ENCODE data around the gene PPP1R9A. TPM values are rescaled to one million over a fixed set of nuclear protein-coding genes. Genes with fewer than 3 reads are reported as not detected.
A peak's percentile ranks its signal among the peaks of the same experiment; 100 is the strongest.

Gene PPP1R9A
- total RNA-seq, 1 donor from 2014 or later: 30.5 TPM

DNA sequence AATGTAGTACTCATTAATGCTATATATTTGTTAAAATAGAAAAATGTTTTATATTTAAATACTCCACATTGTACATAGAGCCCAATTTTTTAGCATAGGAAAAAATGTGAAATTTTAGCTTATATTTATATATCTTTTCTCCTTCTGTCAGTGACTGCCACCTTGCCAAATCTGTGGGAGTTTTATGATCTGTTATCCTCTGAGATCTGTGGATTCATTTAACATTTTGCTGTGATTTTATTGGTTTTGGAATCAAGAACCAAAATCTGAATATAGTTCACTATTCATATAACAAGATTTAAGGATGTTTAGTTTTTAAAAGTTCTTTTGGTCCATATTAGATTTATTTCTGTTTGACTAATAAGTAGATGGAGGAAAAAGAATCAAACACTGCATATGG, 127.9 kb downstream of the PPP1R9A start:
- DNase-seq (ENCODE audit: low spot score): no peak

DNA sequence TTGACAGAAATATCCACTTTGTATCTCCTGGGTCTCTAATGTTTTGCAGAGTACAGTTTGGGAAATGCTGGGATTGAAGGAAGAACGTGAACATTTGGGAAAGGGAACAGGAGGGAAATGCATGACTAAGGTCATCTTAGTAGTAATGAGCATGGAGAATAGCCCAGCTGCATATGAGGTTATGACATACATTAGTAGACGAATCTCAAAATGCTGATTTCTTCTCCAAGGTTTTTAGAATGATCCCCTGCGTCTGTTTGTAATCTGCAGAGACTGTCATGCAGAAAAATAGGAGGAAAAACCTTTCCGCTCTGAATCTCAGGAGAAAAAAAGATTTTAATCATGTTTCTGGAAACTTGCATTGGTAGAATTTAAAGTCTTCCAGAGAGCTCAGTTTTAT, 133.6 kb downstream of the PPP1R9A start:
- no peak for DNase-seq (ENCODE audit: low spot score)

DNA sequence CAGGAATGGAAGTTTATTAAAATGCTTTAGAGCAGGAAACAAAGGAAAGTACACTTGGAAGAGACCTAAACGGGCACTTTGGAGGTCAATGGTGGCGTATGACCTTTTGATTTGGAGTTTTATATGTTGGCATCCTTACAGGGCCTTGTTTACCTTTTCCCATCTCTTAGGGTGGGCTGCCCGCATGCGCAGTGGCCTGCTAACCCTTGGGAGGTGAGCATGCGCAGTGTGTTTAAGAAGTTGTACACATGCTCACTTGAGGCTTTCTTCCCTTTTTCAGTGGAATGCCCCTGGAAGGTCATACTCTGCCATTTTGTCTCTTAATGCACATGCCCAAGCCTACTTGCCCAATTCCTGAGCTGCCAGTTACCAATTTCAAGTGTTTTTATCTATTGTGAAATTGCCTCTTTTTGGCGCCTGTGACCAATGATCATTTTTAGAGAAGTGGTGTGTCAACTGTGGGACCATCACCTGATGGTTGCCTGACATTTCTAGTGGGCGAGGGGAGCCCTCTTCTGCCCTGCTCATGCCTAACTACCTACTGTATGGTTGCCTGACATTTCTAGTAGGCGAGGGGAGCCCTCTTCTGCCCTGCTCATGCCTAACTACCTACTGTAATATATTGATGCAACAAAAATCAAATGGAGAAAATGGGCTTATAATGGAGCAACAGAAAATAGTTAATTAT, 138.0 kb downstream of the PPP1R9A start:
- DNase-seq (ENCODE audit: low spot score): no peak

DNA sequence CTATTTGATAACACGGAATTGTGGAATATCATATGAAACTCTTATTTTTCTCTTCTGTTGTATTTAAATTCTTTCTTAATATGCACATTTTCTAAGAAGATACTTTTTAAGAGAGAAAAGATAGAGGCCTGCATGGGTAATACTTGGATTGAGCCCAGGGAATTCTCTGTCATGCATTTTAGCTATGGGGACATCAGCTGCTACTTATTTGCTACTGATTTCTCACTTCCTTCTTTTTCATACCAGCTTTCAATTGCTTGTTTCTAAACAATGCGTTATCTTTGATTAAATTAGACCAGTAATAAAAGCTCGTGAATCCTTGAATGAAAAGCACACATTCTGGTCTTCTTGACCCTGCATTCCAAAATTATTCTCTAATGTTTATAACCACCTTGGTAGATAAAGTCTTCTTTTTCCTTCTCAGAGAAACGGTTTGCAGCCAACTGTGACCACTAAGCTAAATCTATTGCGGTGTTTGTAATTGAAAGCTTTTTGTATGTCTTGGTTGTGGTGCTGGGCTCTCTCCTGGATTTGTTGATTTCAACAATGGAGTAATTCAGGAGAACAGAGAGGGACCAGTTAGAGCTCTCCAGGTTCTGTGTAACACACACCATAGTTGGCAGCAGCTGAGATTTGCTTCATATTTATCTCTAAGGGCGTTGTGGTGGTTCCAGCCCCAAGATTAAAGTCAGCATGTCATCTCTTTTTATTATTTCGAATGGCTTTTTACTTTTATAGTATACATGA, 139.3 kb downstream of the PPP1R9A start:
- DNase-seq (ENCODE audit: low spot score): no peak

- DNase-seq (ENCODE audit: low spot score): no peak
Observed at GRCh38 chr7:95047291-95047690, 139.9 kb downstream of the PPP1R9A start.

- DNase-seq (ENCODE audit: low spot score): no peak
Observed at GRCh38 chr7:95052566-95053094, 145.2 kb downstream of the PPP1R9A start.

DNA sequence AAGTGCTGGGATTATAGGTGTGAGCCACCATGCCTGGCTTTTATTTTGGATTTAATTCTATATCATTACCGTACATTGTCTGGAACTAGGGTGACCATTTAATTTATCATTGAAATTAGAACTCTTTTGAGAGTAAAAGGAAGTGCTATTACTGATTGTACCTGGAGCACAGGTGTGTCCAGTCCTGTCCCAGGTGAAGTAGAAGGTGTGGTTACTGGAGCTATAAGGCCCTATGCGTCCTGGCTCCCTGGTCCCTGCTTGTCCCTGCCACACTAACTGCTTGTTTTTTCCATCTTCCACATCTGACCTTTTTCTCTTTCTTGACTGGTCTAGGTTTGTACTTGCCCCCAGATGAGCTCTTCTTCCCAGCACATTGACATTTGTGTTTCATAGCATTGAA, 147.0 kb downstream of the PPP1R9A start:
- DNase-seq (ENCODE audit: low spot score): no peak

GRCh38 chr7:95055295-95055694, 147.9 kb downstream of the PPP1R9A start:
- DNase-seq (ENCODE audit: low spot score): no peak

- DNase-seq (ENCODE audit: low spot score): no peak
Observed at GRCh38 chr7:95056107-95056739, 148.8 kb downstream of the PPP1R9A start.

DNA sequence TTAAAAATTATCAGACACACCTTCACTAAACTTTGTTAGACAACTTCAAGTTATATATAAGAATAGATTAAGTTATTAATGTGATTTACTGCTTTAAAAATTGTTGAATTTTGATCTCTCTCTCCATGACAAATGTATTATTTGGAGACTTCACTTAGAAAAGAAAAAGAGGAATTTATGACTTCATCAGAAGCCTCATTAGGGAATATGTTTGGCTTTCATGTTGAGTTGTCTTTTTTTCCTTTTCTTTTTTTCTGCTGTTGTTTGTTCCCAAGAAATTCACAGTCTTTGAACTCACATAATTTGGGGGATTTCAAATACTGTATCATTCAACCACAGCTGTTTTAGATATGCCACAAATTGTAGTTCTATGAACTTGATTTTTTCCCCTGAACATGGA, 149.5 kb downstream of the PPP1R9A start:
- no peak for DNase-seq (ENCODE audit: low spot score)

- DNase-seq (ENCODE audit: low spot score): no peak
Observed at GRCh38 chr7:95059842-95060313, 152.5 kb downstream of the PPP1R9A start.

DNA sequence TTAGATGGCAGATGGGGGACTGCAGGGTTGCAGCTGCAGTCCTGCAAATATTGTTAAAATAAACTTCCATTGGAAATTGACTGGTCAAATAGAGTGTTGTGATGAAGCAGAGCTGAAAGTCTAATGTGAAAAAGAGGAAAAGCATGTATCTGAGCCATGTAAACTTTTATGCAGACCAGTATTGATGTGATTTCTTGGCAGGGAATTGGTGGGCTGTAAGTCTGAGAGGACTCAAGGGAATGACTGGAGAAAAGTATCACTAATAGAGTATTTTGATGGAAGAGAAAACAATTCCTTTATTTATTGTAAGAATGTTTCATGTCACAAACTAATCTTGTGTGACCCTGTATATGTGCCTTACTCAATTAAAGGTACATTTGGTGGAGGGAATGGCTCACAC, 155.5 kb downstream of the PPP1R9A start:
- DNase-seq (ENCODE audit: low spot score): no peak

GRCh38 chr7:95066737-95067530, 159.5 kb downstream of the PPP1R9A start:
- DNase-seq (ENCODE audit: low spot score): no peak

- DNase-seq (ENCODE audit: low spot score): no peak
Observed at GRCh38 chr7:95088536-95089215, 181.3 kb downstream of the PPP1R9A start.

- no peak for DNase-seq (ENCODE audit: low spot score)
Observed at GRCh38 chr7:95089414-95090315, 182.3 kb downstream of the PPP1R9A start.

- DNase-seq (ENCODE audit: low spot score): peak; percentile 14
Observed at GRCh38 chr7:95092324-95092723, 184.9 kb downstream of the PPP1R9A start.

- DNase-seq (ENCODE audit: low spot score): no peak
Observed at GRCh38 chr7:95095259-95095965, 188.0 kb downstream of the PPP1R9A start.

DNA sequence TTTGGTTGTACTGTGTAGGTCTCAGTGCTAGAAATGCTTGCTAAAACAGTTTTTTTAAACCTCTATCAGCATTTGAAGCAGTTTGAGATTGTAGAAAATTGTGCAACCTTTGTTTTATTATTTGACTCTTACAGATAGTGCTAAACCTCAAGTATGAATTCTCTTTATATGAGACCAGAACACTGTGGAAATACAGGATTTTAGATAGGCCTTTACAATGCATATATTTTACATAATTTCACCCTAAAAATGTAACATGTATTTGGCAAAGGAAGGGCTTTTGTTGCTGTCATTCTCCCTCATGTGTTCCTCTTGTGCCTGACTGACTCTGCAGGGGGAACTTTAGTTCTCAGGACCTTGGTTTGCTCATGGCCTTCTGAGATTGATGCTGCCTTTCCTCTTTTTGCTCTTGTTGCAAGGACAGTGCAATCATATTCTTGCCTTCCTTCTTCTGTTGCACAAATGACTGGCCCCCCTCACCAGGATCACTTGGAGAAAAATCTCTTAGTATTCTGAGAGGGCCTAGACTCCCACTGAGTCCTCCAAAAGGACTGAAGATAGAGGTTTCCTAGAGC, 188.7 kb downstream of the PPP1R9A start:
- DNase-seq (ENCODE audit: low spot score): no peak

GRCh38 chr7:95097291-95097690, 189.9 kb downstream of the PPP1R9A start:
- DNase-seq (ENCODE audit: low spot score): no peak

Data from mucosa of gallbladder (tissue), 1 donor.